Chondrocyte (in vitro differentiated cells): ENCODE measurements around the gene TTF2. TPM values are rescaled to one million over a fixed set of nuclear protein-coding genes. Genes with fewer than 3 reads are reported as not detected.

Experiments
- DNase-seq: peaks from one replicate; pipeline ENCODE4 v3.0.0; 2021; ENCODE audit warnings: mixed read lengths, low spot score
- H3K27ac Mint-ChIP-seq: one replicate; pipeline ENCODE4 v1.8.0; 2021; ENCODE audit warnings: mild to moderate bottlenecking, moderate library complexity, mixed read lengths; ENCODE audit not compliant: unreplicated experiment
- H3K27me3 Mint-ChIP-seq: 2 replicates; pipeline ENCODE4 v1.8.0; 2021; ENCODE audit warnings: low read depth, mixed read lengths
- H3K36me3 Mint-ChIP-seq: 2 replicates; pipeline ENCODE4 v1.8.0; 2021; ENCODE audit warnings: low read depth, mixed read lengths
- H3K4me1 Mint-ChIP-seq: 2 replicates; pipeline ENCODE4 v1.8.0; 2021; ENCODE audit warnings: low read depth, mild to moderate bottlenecking, mixed read lengths
- H3K4me3 Mint-ChIP-seq: one replicate; pipeline ENCODE4 v1.8.0; 2021; ENCODE audit warnings: mild to moderate bottlenecking, moderate library complexity, mixed read lengths; ENCODE audit not compliant: unreplicated experiment
- H3K9me3 Mint-ChIP-seq: 2 replicates; pipeline ENCODE4 v1.8.0; 2021; ENCODE audit warnings: low read depth, mixed read lengths
- total RNA-seq: library from RNA; stranded (reverse); gene quantifications from 3 replicates; pipeline ENCODE4 v1.2.1, GENCODE V29; 2021
- TF ChIP-seq, protein P1 (sequence below): fragments of 200-600 bp; sonication (generic); IDR thresholded peaks from 2 replicates; pipeline ENCODE4 v1.5.0; 2021; ENCODE audit warnings: antibody characterized with exemption, mild to moderate bottlenecking, moderate library complexity

Gene TTF2
- total RNA-seq, 1 donor from 2014 or later, result 16.4 TPM

DNA sequence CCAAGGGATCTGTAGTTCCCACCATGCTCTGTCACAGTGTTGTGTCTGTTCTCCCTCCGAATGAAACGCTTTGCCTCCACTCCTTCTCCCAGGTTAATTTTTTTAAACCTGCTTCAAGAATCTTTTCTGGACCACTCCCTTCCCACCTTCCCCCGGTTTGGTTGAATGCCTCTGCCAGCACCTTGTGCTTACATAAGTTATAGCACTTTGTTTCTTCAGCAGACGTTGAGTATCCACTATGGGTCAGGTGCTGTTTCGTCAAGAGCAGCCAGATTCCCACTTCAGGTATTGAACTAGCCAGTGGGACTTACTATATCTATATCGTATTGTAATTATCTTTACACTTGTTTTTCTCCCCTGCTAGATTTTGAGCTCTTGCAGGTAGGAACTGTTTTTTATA, 27.6 kb downstream of the TTF2 start:
- Mint-ChIP-seq H3K4me3 (no peak overlapping the region), H3K36me3 (peaks cover 6% of the 10 kb centered on the region), H3K27me3 (no peaks in the 10 kb centered on the region), H3K27ac (no peak overlapping the region), H3K4me1 (peaks cover 6% of the 10 kb centered on the region), H3K9me3 (no peaks in the 10 kb centered on the region)
- no peak for DNase-seq
- TF ChIP-seq, protein P1, sequence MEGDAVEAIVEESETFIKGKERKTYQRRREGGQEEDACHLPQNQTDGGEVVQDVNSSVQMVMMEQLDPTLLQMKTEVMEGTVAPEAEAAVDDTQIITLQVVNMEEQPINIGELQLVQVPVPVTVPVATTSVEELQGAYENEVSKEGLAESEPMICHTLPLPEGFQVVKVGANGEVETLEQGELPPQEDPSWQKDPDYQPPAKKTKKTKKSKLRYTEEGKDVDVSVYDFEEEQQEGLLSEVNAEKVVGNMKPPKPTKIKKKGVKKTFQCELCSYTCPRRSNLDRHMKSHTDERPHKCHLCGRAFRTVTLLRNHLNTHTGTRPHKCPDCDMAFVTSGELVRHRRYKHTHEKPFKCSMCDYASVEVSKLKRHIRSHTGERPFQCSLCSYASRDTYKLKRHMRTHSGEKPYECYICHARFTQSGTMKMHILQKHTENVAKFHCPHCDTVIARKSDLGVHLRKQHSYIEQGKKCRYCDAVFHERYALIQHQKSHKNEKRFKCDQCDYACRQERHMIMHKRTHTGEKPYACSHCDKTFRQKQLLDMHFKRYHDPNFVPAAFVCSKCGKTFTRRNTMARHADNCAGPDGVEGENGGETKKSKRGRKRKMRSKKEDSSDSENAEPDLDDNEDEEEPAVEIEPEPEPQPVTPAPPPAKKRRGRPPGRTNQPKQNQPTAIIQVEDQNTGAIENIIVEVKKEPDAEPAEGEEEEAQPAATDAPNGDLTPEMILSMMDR, result no peak

DNA sequence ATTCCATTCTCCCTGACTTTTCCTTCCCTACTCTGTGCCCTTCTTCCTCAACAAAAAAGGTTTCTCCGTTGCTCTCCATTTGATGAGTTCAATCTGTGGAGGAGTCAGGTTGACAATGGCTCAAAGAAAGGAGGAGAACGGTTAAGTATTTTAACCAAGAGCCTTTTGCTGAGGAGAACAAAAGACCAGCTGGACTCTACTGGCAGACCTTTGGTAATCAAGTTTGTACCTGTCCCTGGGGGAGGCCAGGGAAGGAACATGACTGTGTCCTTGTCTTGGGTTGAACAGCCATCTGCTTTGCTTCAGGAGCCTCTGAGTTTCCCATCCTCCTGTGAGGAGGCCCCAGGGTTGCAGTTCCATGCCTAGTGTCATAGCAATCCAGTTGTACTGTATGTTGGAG, 29.9 kb downstream of the TTF2 start:
- Mint-ChIP-seq H3K4me1 (peaks cover 29% of the 10 kb centered on the region), H3K36me3 (peaks cover 6% of the 10 kb centered on the region), H3K27ac (no peak overlapping the region), H3K4me3 (no peak overlapping the region), H3K9me3 (no peaks in the 10 kb centered on the region), H3K27me3 (no peaks in the 10 kb centered on the region)
- DNase-seq, result no peak
- TF ChIP-seq, protein P1, result no peak

GRCh38 chr1:117092594-117092993, 32.5 kb downstream of the TTF2 start:
- Mint-ChIP-seq H3K4me3 (peak overlapping the region; percentile 13), H3K4me1 (peaks cover 50% of the 10 kb centered on the region), H3K27ac (peak overlapping the region; percentile 96)

GRCh38 chr1:117093091-117093534, 33.0 kb downstream of the TTF2 start:
- Mint-ChIP-seq H3K36me3 (peaks cover 6% of the 10 kb centered on the region), H3K4me1 (peaks cover 55% of the 10 kb centered on the region), H3K4me3 (peak overlapping the region; percentile 13), H3K27ac (peak overlapping the region; percentile 96), H3K27me3 (no peaks in the 10 kb centered on the region), H3K9me3 (no peaks in the 10 kb centered on the region)
- DNase-seq, result no peak
- TF ChIP-seq, protein P1, result no peak

More at GRCh38 chr1:117092594-117092993, 32.5 kb downstream of the TTF2 start:
- no peaks in the 10 kb centered on the region for H3K9me3 Mint-ChIP-seq
- H3K27me3 Mint-ChIP-seq, result no peaks in the 10 kb centered on the region
- TF ChIP-seq, protein P1, result no peak
- DNase-seq, result no peak
- H3K36me3 Mint-ChIP-seq, result peaks cover 6% of the 10 kb centered on the region

GRCh38 chr1:117093870-117094621, 33.9 kb downstream of the TTF2 start:
- Mint-ChIP-seq H3K36me3 (peaks cover 6% of the 10 kb centered on the region), H3K4me3 (no peak overlapping the region), H3K9me3 (no peaks in the 10 kb centered on the region), H3K4me1 (peaks cover 63% of the 10 kb centered on the region), H3K27me3 (no peaks in the 10 kb centered on the region), H3K27ac (peak overlapping the region; percentile 96)
- TF ChIP-seq, protein P1, result peak; percentile 73
- no peak for DNase-seq
